ENCODE data around the gene LIN7C.

DNA sequence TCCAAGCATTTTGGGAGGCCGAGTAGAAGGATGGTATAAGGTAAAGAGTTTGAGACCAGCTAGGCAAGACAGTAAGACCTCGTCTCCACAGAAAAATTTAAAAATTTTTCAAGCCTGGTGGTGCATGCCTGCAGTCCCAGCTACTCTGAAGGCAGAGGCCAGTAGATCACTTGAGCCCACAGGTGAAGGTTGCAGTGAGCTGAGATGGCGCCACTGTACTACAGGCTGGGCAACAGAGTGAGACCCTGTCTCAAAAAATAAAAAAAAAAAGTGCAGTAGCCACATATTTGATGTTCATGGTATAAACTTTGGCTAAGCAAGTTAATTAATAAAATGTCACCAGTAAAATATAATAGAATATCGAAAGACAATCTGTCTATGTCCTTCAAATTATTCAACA lies 60.9 kb downstream of the LIN7C start:
- no peak for TF ChIP-seq CTCF (IDR thresholded peaks at IDR 0.05)
- TF ChIP-seq POLR2A (IDR thresholded peaks at IDR 0.05) = no peak
- no peak for TF ChIP-seq POLR2AphosphoS5 (IDR thresholded peaks at IDR 0.05)
- no peak for TF ChIP-seq EP300 (IDR thresholded peaks at IDR 0.05)
